Smooth muscle cell (in vitro differentiated cells): ENCODE measurements around the gene FAU. TPM values are rescaled to one million over a fixed set of nuclear protein-coding genes. Genes with fewer than 3 reads are reported as not detected.

Experiments
- DNase-seq: peaks from one replicate; lab custom pipeline; 2025; ENCODE audit not compliant: unreplicated experiment; lab: John Stamatoyannopoulos, UW
- H2AFZ ChIP-seq: fragments of 200-600 bp; sonication (generic); 2 replicates; pipeline ENCODE4 v1.6.0; 2016; ENCODE audit warnings: antibody characterized with exemption, low read depth, mild to moderate bottlenecking
- H3F3A ChIP-seq: fragments of 200-600 bp; sonication (generic); 2 replicates; pipeline ENCODE4 v1.6.0; 2017; ENCODE audit warnings: antibody characterized with exemption, low read depth
- H3K27ac ChIP-seq: fragments of 200-600 bp; sonication (generic); 2 replicates; pipeline ENCODE4 v1.5.1; 2016; ENCODE audit warnings: low read depth, mild to moderate bottlenecking
- H3K27me3 ChIP-seq: fragments of 200-600 bp; sonication (generic); 2 replicates; pipeline ENCODE4 v1.6.1; 2016; ENCODE audit warnings: low read depth, mild to moderate bottlenecking
- H3K36me3 ChIP-seq: fragments of 200-600 bp; sonication (generic); 2 replicates; pipeline ENCODE4 v1.5.1; 2016; ENCODE audit warnings: low read depth
- H3K4me1 ChIP-seq: fragments of 200-600 bp; sonication (generic); 2 replicates; pipeline ENCODE4 v1.5.1; 2016; ENCODE audit warnings: low read depth
- H3K4me2 ChIP-seq: fragments of 200-600 bp; sonication (generic); 2 replicates; pipeline ENCODE4 v1.6.0; 2016; ENCODE audit warnings: mild to moderate bottlenecking
- H3K4me3 ChIP-seq: fragments of 200-600 bp; sonication (generic); 2 replicates; pipeline ENCODE4 v1.5.1; 2016; ENCODE audit warnings: mild to moderate bottlenecking
- H3K79me2 ChIP-seq: fragments of 200-600 bp; sonication (generic); 2 replicates; pipeline ENCODE4 v1.6.0; 2016; ENCODE audit warnings: low read depth, mild to moderate bottlenecking
- H3K9ac ChIP-seq: fragments of 200-600 bp; sonication (generic); 2 replicates; pipeline ENCODE4 v1.6.0; 2016; ENCODE audit warnings: low read depth
- H3K9me3 ChIP-seq: fragments of 200-600 bp; sonication (generic); replicated peaks from 2 replicates; pipeline ENCODE4 v1.5.1; 2016; ENCODE audit warnings: low read depth
- H4K20me1 ChIP-seq: fragments of 200-600 bp; sonication (generic); 2 replicates; pipeline ENCODE4 v1.6.0; 2016; ENCODE audit warnings: low read depth
- WGBS: methylation state at CpG from one replicate; pipeline ENCODE4 v1.1.7; 2016; ENCODE audit warnings: low lambda C conversion rate; 5-methylcytosine and 5-hydroxymethylcytosine counted together
- polyA plus RNA-seq: library from polyadenylated mRNA; unstranded; fragments of >200 nt; fragmentation: Nextera tagmentation; extraction: Ambion mirVana; gene quantifications from 2 replicates; pipeline ENCODE4 v1.2.1, GENCODE V29; 2016
- total RNA-seq: library from RNA; depleted of rRNA; stranded (reverse); fragments of >200 nt; gene quantifications from 2 replicates; pipeline ENCODE4 v1.2.3, GENCODE V29; 2014
- TF ChIP-seq, protein P1 (sequence below): fragments of 200-600 bp; sonication (generic); IDR thresholded peaks from 2 replicates; pipeline ENCODE4 v1.5.1; 2017; ENCODE audit warnings: borderline replicate concordance, mild to moderate bottlenecking, antibody characterized with exemption; ENCODE audit not compliant: insufficient read depth, poor library complexity, severe bottlenecking

The FAU gene
- total and polyA plus RNA-seq, 2 experiments from 2014 or later: 509 to 537 TPM

DNA sequence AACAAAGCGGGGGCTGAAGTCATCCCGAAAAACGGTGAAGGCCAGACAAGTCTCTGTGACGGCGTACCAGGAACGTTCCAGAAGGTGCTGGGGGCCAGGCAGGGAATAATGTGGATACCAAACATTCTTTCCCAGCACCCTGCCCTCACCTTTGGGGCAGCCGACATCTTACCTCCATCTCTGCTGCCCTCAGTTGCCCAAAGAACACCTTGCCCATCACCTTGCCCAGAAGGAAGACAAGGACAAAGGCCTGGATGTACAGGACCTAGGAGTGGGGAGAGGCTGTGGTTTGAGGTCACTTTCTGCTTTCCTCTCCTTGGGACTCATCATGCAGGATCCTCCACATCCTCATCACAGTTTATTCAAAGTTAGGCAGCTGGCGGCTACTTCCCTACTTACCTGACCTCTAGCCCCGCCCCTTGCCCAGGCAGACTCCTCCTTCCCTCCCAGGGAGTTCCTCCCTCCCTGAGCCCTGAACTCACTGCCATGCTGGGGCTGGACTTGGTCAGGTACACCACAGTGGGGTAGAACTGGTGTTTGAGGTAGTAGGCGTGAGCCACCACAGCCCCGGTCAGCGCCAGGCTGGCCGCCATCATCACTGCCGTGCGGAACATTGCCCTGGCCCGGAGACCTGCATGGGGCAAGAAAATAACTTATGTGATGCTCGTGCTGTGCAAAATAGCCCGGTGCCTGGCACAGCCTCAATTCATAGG lies 11.2 kb upstream of the FAU start:
- no peaks in the 10 kb centered on the region for H3K9me3 ChIP-seq
- TF ChIP-seq, protein P1, sequence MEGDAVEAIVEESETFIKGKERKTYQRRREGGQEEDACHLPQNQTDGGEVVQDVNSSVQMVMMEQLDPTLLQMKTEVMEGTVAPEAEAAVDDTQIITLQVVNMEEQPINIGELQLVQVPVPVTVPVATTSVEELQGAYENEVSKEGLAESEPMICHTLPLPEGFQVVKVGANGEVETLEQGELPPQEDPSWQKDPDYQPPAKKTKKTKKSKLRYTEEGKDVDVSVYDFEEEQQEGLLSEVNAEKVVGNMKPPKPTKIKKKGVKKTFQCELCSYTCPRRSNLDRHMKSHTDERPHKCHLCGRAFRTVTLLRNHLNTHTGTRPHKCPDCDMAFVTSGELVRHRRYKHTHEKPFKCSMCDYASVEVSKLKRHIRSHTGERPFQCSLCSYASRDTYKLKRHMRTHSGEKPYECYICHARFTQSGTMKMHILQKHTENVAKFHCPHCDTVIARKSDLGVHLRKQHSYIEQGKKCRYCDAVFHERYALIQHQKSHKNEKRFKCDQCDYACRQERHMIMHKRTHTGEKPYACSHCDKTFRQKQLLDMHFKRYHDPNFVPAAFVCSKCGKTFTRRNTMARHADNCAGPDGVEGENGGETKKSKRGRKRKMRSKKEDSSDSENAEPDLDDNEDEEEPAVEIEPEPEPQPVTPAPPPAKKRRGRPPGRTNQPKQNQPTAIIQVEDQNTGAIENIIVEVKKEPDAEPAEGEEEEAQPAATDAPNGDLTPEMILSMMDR: no peak
- 55% methylated on average over 18 of the region's 18 CpGs for WGBS
- H3K27me3 ChIP-seq: no peaks in the 10 kb centered on the region
- H3K9ac ChIP-seq: peak overlapping the region; percentile 93
- H3K36me3 ChIP-seq: no peaks in the 10 kb centered on the region
- DNase-seq: no peak
- peaks cover 18% of the 10 kb centered on the region for H3K79me2 ChIP-seq
- H3K27ac ChIP-seq: peak overlapping the region; percentile 93
- H2AFZ ChIP-seq: no peak overlapping the region
- peaks cover 30% of the 10 kb centered on the region for H4K20me1 ChIP-seq
- H3K4me2 ChIP-seq: peak overlapping the region; percentile 83
- H3F3A ChIP-seq: peaks cover 8% of the 10 kb centered on the region
- H3K4me3 ChIP-seq: peak overlapping the region; percentile 65
- peaks cover 5% of the 10 kb centered on the region for H3K4me1 ChIP-seq

DNA sequence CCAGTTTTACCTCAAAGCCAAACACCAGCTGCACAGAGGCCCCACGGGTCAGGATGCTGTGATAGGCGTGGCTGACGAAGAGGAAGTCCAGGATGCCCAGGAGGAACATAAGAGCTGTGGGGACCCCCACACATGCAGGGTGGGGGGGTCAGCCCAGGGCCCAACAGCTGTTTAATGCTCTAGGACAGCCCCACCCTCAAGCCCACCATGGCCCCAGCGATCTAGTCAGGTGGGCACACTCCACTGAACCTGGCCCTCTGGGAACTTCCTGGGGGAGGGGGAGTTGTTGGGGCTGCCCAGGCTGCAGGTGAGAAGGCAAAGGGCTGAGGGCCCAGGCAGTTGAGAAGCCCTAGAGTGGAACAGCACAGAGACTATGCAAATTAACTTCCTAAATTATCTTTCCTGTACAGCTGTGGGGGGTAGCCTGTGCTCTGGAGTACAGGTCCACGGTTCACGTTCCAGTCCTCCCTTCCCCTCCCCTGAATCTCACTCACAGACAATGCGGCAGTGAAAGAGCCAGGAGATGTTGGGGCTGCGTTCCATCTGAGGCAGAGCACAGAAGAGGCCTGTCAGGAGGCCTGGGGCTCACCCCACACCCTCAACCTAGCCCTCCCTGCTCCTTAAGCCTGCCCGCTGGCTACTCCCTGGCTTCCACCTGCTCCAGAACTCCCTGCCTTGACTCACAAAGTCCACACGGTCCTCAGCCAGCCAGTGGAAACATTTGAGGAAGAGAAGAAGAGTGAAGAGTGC lies 10.5 kb upstream of the FAU start:
- no peak overlapping the region for H2AFZ ChIP-seq
- peak overlapping the region; percentile 83 for H3K4me2 ChIP-seq
- no peak overlapping the region for H3K27ac ChIP-seq
- TF ChIP-seq, protein P1: no peak
- H3K4me1 ChIP-seq: peaks cover 5% of the 10 kb centered on the region
- H3K9ac ChIP-seq: no peak overlapping the region
- H3K36me3 ChIP-seq: no peaks in the 10 kb centered on the region
- H3K79me2 ChIP-seq: peaks cover 18% of the 10 kb centered on the region
- peaks cover 9% of the 10 kb centered on the region for H3F3A ChIP-seq
- DNase-seq: no peak
- H3K4me3 ChIP-seq: no peak overlapping the region
- no peaks in the 10 kb centered on the region for H3K27me3 ChIP-seq
- 95% methylated on average over 10 of the region's 10 CpGs for WGBS
- no peaks in the 10 kb centered on the region for H3K9me3 ChIP-seq
- H4K20me1 ChIP-seq: peaks cover 30% of the 10 kb centered on the region

DNA sequence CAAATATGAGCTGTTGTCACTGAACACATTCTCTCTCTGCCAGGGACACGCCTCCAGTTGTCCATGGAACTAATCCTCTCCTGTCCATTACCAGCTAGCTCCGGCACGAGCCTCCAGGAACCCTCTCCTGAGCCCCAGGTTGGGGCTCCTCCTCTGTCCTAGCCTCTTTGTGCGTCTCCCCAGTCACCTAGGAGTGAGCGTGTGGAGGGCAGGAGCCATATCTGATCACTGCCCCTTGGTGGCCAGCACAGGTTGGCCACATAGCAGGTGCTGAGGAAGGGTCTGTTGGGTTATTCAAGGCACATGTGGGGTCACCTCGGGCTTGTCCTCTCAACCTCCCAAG lies 9.9 kb upstream of the FAU start:
- Histone ChIP-seq H3F3A (peaks cover 14% of the 10 kb centered on the region), H3K79me2 (peaks cover 18% of the 10 kb centered on the region), H4K20me1 (peaks cover 30% of the 10 kb centered on the region), H3K4me3 (no peak overlapping the region), H3K27ac (no peak overlapping the region), H3K4me2 (no peak overlapping the region), H3K9ac (no peak overlapping the region), H2AFZ (no peak overlapping the region), H3K27me3 (no peaks in the 10 kb centered on the region), H3K4me1 (peaks cover 5% of the 10 kb centered on the region), H3K36me3 (no peaks in the 10 kb centered on the region), H3K9me3 (no peaks in the 10 kb centered on the region)
- DNase-seq: no peak
- TF ChIP-seq, protein P1: no peak
- WGBS: 91% methylated on average over 6 of the region's 6 CpGs
